MM.1S (cell line): ENCODE data around the gene TIMM23B.
"Not testable (repeated sequence)": the region's sequence is repeated elsewhere in the genome, so short reads cannot be mapped to it uniquely, and the experiment has no call there.

Source experiments
- EZH2 ChIP-seq: fragments of 300-600 bp; sonication (generic); optimal IDR thresholded peaks from 2 replicates; pipeline ENCODE3; 2017; ENCODE audit warnings: low read depth, mild to moderate bottlenecking, antibody characterized with exemption, low read length, mixed read lengths
- TF ChIP-seq, protein P1 (sequence below): fragments of 300-600 bp; sonication (generic); IDR thresholded peaks from 2 replicates; pipeline ENCODE4 v1.5.1; 2016; ENCODE audit warnings: antibody characterized with exemption, low read length, mixed read lengths

DNA sequence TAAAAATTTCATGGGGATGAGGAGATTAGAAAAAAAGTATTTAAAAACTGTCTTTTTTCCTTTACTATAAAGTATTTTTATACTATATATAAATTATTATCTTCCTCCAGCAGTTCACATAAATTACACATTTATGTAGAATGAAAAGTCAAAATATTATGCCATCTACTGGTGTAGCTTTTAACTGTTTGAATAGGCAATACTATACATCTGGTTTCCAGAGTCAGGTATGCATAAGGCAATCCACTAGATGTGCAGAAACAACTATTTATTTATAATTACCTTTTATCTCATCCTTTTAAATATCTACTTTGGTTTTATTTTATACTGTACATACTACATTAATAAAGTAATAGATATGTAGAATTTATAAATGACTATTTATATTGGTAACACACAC, 25.4 kb upstream of the TIMM23B start:
- TF ChIP-seq, protein P1, sequence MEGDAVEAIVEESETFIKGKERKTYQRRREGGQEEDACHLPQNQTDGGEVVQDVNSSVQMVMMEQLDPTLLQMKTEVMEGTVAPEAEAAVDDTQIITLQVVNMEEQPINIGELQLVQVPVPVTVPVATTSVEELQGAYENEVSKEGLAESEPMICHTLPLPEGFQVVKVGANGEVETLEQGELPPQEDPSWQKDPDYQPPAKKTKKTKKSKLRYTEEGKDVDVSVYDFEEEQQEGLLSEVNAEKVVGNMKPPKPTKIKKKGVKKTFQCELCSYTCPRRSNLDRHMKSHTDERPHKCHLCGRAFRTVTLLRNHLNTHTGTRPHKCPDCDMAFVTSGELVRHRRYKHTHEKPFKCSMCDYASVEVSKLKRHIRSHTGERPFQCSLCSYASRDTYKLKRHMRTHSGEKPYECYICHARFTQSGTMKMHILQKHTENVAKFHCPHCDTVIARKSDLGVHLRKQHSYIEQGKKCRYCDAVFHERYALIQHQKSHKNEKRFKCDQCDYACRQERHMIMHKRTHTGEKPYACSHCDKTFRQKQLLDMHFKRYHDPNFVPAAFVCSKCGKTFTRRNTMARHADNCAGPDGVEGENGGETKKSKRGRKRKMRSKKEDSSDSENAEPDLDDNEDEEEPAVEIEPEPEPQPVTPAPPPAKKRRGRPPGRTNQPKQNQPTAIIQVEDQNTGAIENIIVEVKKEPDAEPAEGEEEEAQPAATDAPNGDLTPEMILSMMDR = not testable (repeated sequence)
- not testable (repeated sequence) for TF ChIP-seq EZH2
